A204.1 (cell line): ENCODE measurements around the gene KIF1C.

Experiments used
- FAIRE-seq: peaks from 2 replicates; lab custom pipeline; 2012; peaks lifted over from hg19 to GRCh38; lab: Jason Lieb, UNC

The KIF1C gene

DNA sequence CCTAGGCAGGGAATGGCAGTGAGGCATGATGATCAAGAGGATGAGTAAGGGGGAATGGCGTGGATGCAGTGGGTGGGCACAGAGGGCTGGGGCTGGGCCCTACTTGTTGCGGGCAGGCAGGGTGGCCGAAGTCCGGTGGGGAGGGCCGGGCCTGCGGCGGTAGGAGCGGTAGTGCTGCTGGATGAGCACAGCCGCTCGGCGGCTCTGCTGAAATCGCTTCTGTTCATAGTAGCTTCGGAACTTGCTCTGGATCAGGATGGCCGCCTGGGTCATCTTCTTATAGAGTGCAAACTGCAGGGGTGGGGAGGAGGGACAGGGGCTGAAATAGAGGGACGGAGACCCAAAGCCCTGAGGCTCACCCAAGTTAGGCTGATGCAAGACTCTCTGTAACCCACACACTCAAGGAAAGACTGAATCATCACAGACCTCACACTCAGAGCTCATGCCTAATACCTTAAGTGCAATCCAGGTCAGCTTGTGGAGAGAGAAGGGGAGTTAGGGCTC is 28.7 kb upstream of the KIF1C start:
- FAIRE-seq: no peak

- no peak for FAIRE-seq
Measured at GRCh38 chr17:4969551-4970173, 28.1 kb upstream of the KIF1C start.

- FAIRE-seq: no peak
Measured at GRCh38 chr17:4970273-4970672, 27.5 kb upstream of the KIF1C start.

DNA sequence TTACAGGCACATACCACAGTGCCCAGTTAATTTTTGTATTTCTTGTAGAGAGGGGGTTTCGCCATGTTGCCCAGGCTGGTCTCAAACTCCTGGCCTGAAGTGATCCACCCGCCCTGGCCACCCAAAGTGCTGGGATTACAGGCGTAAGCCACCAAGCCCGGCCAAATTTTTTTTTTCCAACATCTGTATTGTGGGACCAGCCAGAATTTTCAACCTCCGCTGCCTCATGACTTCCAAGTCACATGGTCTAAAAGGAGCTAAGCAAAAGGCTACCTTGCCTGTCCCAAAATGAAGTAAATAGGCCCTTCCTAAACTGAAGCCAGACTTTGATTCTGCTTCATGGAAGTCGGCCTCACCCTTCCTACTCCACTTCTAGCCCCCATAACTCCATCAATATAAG is 25.9 kb upstream of the KIF1C start:
- FAIRE-seq: no peak

DNA sequence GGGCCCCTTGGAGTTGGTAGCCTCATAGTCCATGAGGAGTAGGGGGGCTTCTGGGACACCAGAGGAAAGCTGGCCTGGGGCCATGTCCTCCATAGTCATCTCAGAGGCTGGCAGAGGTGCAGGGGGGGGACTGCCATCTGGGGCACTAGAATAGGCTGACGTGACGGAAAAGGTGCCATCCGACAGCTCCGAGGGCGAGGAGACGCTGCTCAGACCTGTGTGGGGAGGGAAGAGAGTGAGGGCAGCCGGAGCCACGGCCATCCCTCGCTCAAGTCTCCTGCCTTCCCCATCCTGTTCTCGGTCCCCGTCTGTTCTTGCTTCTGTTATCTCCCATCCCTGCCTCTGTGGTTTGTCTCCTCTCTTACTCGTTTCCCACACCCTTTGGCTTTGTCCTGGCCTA is 25.4 kb upstream of the KIF1C start:
- FAIRE-seq: no peak

DNA sequence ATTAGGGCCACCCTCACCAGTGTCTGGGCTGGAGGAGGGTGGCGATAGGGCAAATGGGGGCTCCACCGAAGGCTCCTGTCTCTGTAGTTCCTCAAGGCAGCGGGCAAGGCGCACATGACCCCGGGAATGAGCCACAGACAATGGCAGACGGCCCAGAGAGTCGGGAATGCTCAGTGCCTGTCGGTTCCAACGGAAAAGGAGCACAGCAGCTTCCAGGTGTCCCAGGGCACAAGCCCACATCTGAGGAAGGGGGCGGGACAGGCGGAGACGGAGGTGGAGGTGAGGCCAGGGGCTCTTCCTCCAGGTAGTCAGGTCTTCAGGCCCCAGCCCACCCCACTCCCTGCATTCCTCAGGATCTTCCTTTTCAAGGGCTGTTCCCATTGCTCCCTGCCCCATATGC is 25.0 kb upstream of the KIF1C start:
- FAIRE-seq: no peak

GRCh38 chr17:4973256-4974114 is 24.3 kb upstream of the KIF1C start:
- no peak for FAIRE-seq

GRCh38 chr17:4974115-4974670 is 23.6 kb upstream of the KIF1C start:
- no peak for FAIRE-seq

DNA sequence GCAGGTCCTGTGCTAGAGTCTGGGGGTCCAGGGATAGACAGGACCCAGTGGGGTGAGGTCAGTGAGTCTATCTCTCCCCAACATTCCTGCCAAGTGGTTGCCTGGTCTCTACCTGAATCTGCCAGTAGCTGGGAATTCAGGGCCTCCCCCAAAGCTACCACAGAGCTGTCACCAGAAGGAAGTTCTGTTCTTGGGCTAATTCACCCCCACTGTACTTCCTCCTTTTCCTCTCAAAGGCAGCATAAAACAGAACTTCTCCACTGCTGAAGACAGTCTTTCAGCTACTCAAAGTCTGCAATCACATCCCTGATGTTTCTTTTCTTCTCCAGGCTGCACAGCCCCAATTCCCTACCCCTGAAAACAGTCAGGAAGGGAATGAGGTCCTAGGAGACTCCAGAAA is 19.0 kb upstream of the KIF1C start:
- no peak for FAIRE-seq

DNA sequence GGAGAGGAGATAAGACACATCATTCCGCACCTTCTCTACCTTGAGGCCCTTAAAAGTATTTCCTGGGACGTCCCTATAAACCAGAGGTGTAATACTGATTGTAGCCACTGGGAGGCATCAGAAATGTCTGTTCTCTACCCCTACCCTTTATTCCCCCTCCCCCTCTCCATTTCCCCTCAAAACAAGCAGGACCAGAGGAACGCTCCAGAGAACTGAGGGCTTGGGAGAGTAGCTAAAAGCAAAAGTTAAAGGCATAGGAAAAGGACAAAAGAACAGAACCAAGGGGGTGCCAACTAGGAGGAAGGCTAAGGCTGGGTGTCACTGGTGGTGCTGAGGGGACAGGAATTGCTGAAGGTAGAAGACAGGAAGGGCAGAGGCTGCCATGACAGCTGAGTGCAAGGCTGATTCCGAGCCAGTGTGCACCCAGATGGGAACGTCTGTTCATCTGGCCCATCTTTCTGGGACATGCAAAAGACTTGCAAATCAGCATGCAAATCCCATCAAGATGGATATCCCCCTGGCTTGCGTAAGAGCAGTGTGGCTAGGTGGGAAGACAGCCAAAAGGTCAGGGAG is 17.0 kb upstream of the KIF1C start:
- FAIRE-seq: no peak

- no peak for FAIRE-seq
Measured at GRCh38 chr17:4982305-4982704, 15.4 kb upstream of the KIF1C start.

- FAIRE-seq: no peak
Measured at GRCh38 chr17:4986403-4986802, 11.3 kb upstream of the KIF1C start.

DNA sequence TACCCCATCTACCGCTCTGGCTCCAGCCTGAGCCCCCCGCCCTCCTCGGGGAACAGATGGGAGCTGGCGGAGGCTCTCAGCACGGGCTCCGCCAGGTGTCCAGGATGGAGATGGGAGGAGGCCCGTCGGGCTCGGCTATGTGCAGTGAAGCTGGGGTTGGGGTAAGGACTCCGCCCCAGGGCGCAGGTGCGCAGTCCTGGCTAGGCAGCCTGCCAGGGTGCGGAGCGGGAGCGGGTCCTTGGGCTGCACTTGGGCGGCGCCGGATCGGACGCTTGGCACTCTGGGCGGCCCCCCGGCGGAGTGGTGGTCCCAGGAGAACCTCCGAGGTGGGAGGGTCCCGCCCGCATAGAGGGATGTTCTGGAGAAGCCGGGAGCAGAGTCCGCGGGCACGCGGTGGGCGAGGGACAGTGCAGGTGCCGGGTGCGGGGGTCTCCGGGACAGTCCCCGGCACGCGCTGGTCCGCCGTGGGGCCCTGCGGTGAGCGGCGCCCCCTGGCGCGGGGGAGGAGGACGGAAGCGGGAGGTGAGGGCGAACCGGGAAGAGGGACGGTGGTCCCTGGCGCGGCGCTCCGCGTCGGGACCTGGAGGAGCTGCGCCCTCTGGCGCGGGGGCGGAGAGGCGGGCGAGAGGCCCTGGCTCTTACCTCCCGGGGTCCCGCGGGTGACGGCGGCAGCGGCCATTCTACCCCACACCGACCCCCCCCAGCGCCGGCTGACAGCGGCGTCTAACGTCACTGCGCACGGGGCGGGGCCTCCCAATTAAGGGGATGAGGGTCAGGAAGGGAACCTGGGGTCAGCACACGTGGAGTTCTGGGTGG is 10.6 kb upstream of the KIF1C start, which contains the start of gene CAMTA2:
Gene CAMTA2 (minus strand): TSS at position 725 of the 816 bp plus-strand sequence. CDS start 1,453 bp downstream, outside the sequence.
- no peak for FAIRE-seq

- no peak for FAIRE-seq
Measured at GRCh38 chr17:4987767-4988567, 9.8 kb upstream of the KIF1C start.

- no peak for FAIRE-seq
Measured at GRCh38 chr17:4994081-4994595, 3.6 kb upstream of the KIF1C start.

GRCh38 chr17:4998027-4998731 is 429 bp downstream of the KIF1C start:
- FAIRE-seq: no peak

DNA sequence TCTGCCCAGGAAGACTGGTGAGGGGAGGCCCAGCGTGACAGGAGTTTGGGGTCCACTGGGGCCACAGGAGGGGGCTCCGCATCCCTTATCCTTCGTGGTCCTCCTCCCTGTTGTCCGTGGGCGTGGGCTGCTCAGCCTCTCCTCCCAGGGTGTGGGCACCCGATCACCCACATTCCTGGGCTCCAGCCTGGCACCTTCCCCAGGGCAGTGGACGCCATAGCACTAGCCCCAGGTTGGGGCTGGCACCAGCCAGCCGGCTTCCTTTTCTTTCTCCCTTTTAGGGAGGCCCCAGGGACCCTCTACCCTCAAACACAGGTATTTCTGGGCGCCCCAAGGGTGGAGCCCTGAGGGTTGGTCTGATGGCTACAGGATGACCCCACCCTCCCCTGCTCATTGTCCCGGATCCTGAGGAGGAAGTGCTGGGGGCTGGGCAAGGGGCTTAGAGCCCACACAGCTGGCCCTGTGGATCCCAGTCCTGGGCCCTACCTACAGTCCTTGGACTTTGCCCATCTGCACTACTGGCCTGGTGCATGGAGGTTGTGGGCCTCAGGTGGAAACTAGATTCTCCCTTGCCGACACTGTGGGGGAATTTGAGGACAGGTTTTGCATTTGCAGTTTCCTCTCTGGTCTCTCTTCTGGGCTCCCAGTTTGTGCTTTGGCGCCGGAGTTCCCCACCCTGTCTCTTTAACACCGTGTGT is 1.1 kb downstream of the KIF1C start:
- FAIRE-seq: no peak

DNA sequence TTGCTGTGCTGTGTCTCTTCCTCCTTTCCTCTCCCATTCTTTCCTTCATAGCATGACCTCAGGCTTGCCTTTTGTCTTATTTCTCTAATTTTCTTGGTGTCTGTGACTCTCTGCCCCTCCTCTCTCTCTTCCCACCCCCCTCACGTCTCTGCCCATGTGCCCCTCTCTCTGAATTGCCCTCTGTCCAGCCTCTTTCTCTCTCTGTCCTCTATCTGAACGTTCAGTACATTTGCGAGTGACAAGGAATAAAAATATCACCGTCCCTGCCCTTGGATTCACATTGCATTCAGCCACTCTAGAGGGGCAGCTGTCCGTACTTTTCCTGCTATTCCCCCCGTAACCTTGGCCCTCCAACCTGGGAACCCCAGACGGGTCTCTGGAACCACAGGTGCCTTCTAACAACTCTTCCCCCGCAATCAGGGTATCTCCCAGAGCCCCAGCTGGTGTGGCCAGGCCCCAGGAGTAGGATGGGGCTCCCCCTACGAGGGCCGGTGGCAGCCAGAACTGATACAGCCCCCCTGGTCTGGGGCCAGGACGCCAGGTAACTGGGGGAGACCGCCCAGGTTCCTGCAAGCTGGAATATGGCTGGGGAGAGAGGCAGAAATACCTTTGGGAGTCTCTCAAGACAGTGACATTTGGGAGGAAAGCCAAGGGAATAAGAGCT is 1.8 kb downstream of the KIF1C start:
- FAIRE-seq: no peak

- FAIRE-seq: no peak
Measured at GRCh38 chr17:5000237-5000639, 2.5 kb downstream of the KIF1C start.
